ENCODE data around the gene GIPC2. TPM values are rescaled to one million over a fixed set of nuclear protein-coding genes. Genes with fewer than 3 reads are reported as not detected.

The GIPC2 gene
- total RNA-seq, 2 donors from 2014 or later = not detected

GRCh38 chr1:78136680-78137079, 90.9 kb downstream of the GIPC2 start:
- peaks cover 0 to 3% of the 10 kb centered on the region in 2 donors for H3K27me3 Mint-ChIP-seq
- DNase-seq (ENCODE audit: low spot score) (no peak), ATAC-seq (no peak)
- H3K9me3 Mint-ChIP-seq = no peaks in the 10 kb centered on the region
- no peaks in the 10 kb centered on the region for H3K36me3 Mint-ChIP-seq
- no peak overlapping the region for H3K27ac Mint-ChIP-seq
- H3K4me3 Mint-ChIP-seq = no peak overlapping the region
- H3K4me1 Mint-ChIP-seq (ENCODE audit: low read depth in 2 of 2) = no peaks in the 10 kb centered on the region

GRCh38 chr1:78141531-78142231, 95.9 kb downstream of the GIPC2 start:
- H3K4me3 Mint-ChIP-seq = no peak overlapping the region

GRCh38 chr1:78142736-78143135, 97.0 kb downstream of the GIPC2 start:
- H3K4me1 Mint-ChIP-seq (ENCODE audit: low read depth in 2 of 2) = peaks cover 7 to 8% of the 10 kb centered on the region in 2 donors
- DNase-seq (ENCODE audit: low spot score) (no peak), ATAC-seq (no peak)
- no peaks in the 10 kb centered on the region for H3K9me3 Mint-ChIP-seq
- peak overlapping the region; percentile 13 to 34 for H3K27ac Mint-ChIP-seq
- H3K4me3 Mint-ChIP-seq = peak overlapping the region; percentile 73
- H3K36me3 Mint-ChIP-seq = no peaks in the 10 kb centered on the region
- H3K27me3 Mint-ChIP-seq = peaks cover 2 to 8% of the 10 kb centered on the region in 2 donors

More at GRCh38 chr1:78141531-78142231, 95.9 kb downstream of the GIPC2 start:
- DNase-seq (ENCODE audit: low spot score) = no peak
- Mint-ChIP-seq H3K4me1 (ENCODE audit: low read depth in 2 of 2) (peaks cover 7 to 8% of the 10 kb centered on the region in 2 donors), H3K27ac (no peak overlapping the region), H3K27me3 (peaks cover 0 to 2% of the 10 kb centered on the region in 2 donors), H3K36me3 (no peaks in the 10 kb centered on the region), H3K9me3 (no peaks in the 10 kb centered on the region)
- no peak for ATAC-seq

- DNase-seq (ENCODE audit: low spot score) = no peak
- H3K9me3 Mint-ChIP-seq = no peaks in the 10 kb centered on the region
- no peaks in the 10 kb centered on the region for H3K36me3 Mint-ChIP-seq
- H3K4me1 Mint-ChIP-seq (ENCODE audit: low read depth in 2 of 2) = peaks cover 7 to 8% of the 10 kb centered on the region in 2 donors
- peak overlapping the region; percentile 13 to 34 for H3K27ac Mint-ChIP-seq
- peak in 1 of 2 donors; percentile 73 for ATAC-seq
- H3K4me3 Mint-ChIP-seq = peak overlapping the region; percentile 73
- peaks cover 2 to 12% of the 10 kb centered on the region in 2 donors for H3K27me3 Mint-ChIP-seq
Observed at GRCh38 chr1:78143152-78143551, 97.4 kb downstream of the GIPC2 start.

DNA sequence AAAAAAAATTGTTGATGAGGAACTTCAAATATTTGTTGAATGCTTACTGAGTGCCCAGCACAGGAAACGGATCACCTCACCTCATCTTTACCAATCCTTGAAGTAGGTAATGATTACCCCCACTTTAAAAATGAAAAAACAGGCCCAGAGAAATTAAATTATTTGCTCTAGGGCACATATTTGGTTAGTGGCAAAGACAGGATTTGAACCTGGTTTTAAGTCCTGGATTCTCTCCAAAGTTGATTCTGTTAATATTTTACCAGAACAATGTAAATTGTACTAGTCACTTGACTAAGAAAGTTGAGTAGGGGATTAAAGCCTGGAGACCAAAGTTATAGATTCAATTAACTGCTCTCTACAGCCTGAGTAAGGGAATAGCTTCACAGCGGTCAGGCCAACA, 97.9 kb downstream of the GIPC2 start:
- H3K27me3 Mint-ChIP-seq = peaks cover 6 to 17% of the 10 kb centered on the region in 2 donors
- H3K4me3 Mint-ChIP-seq = peak overlapping the region; percentile 73
- H3K4me1 Mint-ChIP-seq (ENCODE audit: low read depth in 2 of 2) = peaks cover 7 to 8% of the 10 kb centered on the region in 2 donors
- no peak for DNase-seq (ENCODE audit: low spot score)
- no peaks in the 10 kb centered on the region for H3K9me3 Mint-ChIP-seq
- ATAC-seq = no peak
- no peaks in the 10 kb centered on the region for H3K36me3 Mint-ChIP-seq
- peak overlapping the region; percentile 13 to 34 for H3K27ac Mint-ChIP-seq

- Mint-ChIP-seq H3K36me3 (no peaks in the 10 kb centered on the region), H3K4me1 (ENCODE audit: low read depth in 2 of 2) (peaks cover 7 to 8% of the 10 kb centered on the region in 2 donors), H3K27me3 (peaks cover 10 to 22% of the 10 kb centered on the region in 2 donors), H3K27ac (no peak overlapping the region), H3K9me3 (no peaks in the 10 kb centered on the region), H3K4me3 (no peak overlapping the region)
- DNase-seq (ENCODE audit: low spot score) (peak; percentile 65), ATAC-seq (no peak)
Observed at GRCh38 chr1:78145105-78145580, 99.4 kb downstream of the GIPC2 start.

DNA sequence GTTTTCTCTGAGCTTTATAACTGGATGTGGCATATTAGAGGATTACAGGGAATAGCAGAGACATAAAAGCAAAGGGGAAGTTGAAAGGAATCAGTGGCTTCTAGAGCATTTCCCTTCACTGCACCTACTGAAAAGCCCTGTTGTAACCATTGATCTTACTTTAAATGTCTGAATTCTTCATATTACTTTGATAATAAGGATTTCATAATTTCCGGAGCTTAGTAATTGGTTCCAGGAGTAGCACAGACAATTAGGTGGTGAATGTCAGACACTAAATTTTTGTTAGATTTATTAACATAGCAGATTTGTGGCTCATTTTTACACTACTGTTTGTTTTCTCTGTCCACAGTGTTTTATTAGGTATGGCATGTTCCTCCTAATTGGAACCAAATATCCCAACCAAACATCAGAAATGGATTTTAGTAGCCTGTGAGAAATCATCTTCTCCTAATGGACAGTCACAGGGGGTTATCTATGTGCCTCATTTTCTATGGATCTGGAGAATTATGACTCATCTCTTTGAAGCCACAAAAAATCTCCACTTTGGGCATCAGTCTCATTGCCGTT, 100.5 kb downstream of the GIPC2 start:
- H3K27me3 Mint-ChIP-seq = peaks cover 10 to 22% of the 10 kb centered on the region in 2 donors
- no peak for DNase-seq (ENCODE audit: low spot score)
- peaks cover 7 to 8% of the 10 kb centered on the region in 2 donors for H3K4me1 Mint-ChIP-seq (ENCODE audit: low read depth in 2 of 2)
- H3K4me3 Mint-ChIP-seq = no peak overlapping the region
- H3K9me3 Mint-ChIP-seq = no peaks in the 10 kb centered on the region
- H3K36me3 Mint-ChIP-seq = no peaks in the 10 kb centered on the region
- no peak overlapping the region for H3K27ac Mint-ChIP-seq
- ATAC-seq = no peak

DNA sequence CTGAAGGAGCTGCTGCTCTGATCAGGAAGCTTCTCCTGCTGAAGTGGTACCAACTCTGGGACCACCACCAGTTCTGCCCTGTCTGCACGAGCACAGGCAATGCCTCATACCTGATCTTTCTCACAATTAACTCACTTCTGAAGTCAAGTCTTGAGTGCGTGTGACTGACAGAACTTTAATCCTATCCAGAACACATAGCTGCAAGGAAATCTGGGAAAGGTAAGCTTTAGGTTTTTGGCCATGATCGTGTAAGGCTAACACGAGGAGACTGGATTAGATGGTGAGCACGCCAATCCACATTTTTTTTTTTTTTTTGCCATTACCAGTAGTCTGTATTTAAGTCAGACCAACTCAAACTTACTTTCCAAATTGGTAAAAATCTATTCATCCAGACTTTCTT, 101.3 kb downstream of the GIPC2 start:
- Mint-ChIP-seq H3K27me3 (peaks cover 10 to 22% of the 10 kb centered on the region in 2 donors), H3K9me3 (no peaks in the 10 kb centered on the region), H3K27ac (no peak overlapping the region), H3K4me1 (ENCODE audit: low read depth in 2 of 2) (peaks cover 7 to 8% of the 10 kb centered on the region in 2 donors), H3K36me3 (no peaks in the 10 kb centered on the region), H3K4me3 (no peak overlapping the region)
- ATAC-seq (no peak), DNase-seq (ENCODE audit: low spot score) (no peak)

DNA sequence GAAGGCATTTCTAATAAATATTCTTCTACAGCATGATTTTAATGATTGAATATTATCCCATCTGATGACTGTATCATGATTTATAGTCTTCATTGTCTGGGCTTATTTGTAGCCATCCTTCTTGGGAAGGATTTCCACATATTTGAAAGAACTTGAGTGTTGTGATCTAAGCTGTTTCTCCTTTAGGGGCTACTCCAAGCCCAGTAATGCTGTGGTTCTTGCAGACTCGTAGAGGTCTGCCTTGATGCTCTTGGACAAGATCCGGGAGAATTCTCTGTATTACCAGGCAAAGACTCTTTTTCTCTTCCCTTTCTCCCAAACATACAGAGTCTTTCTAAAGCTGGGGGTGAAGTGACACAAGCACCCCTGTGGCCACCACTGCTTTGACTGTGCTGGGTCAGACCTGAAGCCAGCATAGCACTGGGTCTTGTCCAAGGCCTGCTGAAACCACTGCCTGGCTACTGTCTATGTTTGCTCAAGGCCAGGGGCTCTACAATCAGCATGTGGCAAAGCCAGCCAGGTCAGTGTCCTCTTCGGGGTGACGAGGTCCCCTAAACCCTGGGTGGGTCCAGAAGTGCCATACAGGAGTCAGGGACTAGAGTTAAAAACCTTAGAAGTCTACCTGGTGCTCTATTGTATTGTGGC, 107.4 kb downstream of the GIPC2 start:
- DNase-seq (ENCODE audit: low spot score) (no peak), ATAC-seq (no peak)
- no peak overlapping the region for H3K4me3 Mint-ChIP-seq
- no peaks in the 10 kb centered on the region for H3K4me1 Mint-ChIP-seq (ENCODE audit: low read depth in 2 of 2)
- H3K36me3 Mint-ChIP-seq = no peaks in the 10 kb centered on the region
- H3K9me3 Mint-ChIP-seq = no peaks in the 10 kb centered on the region
- peaks cover 8 to 27% of the 10 kb centered on the region in 2 donors for H3K27me3 Mint-ChIP-seq
- no peak overlapping the region for H3K27ac Mint-ChIP-seq

GRCh38 chr1:78155121-78155520, 109.4 kb downstream of the GIPC2 start:
- H3K27me3 Mint-ChIP-seq = peaks cover 5 to 26% of the 10 kb centered on the region in 2 donors
- no peaks in the 10 kb centered on the region for H3K36me3 Mint-ChIP-seq
- H3K4me3 Mint-ChIP-seq = no peak overlapping the region
- H3K27ac Mint-ChIP-seq = no peak overlapping the region
- no peaks in the 10 kb centered on the region for H3K4me1 Mint-ChIP-seq (ENCODE audit: low read depth in 2 of 2)
- H3K9me3 Mint-ChIP-seq = no peaks in the 10 kb centered on the region
- DNase-seq (ENCODE audit: low spot score) = no peak
- no peak for ATAC-seq

GRCh38 chr1:78156805-78157521, 111.2 kb downstream of the GIPC2 start:
- Mint-ChIP-seq H3K27ac (no peak overlapping the region), H3K4me3 (no peak overlapping the region), H3K4me1 (ENCODE audit: low read depth in 2 of 2) (no peaks in the 10 kb centered on the region), H3K9me3 (no peaks in the 10 kb centered on the region), H3K36me3 (no peaks in the 10 kb centered on the region), H3K27me3 (peaks cover 8 to 26% of the 10 kb centered on the region in 2 donors)
- no peak for ATAC-seq
- DNase-seq (ENCODE audit: low spot score) = no peak

DNA sequence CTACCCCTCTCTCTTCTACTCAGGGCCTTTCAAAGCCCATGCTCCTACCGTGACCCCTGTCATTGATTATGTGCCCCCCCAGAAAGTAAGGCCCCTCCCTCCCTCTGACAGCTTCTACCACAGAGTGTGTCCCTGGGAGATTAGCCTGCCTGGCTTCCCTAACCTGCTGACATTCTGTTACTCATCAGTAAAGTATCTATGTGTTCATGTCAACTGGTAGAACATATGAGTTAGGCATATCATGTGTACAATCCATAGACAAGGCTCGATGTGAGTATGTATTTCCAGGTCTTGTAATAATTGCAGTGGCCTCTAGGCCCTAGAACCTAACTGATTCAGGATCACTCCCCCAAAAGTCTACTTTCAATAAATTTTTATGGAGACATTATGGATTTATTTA, 120.0 kb downstream of the GIPC2 start:
- Mint-ChIP-seq H3K27me3 (peaks cover 6 to 8% of the 10 kb centered on the region in 2 donors), H3K9me3 (no peaks in the 10 kb centered on the region), H3K27ac (no peak overlapping the region), H3K4me3 (no peak overlapping the region), H3K36me3 (no peaks in the 10 kb centered on the region), H3K4me1 (ENCODE audit: low read depth in 2 of 2) (no peaks in the 10 kb centered on the region)
- ATAC-seq (no peak), DNase-seq (ENCODE audit: low spot score) (no peak)

DNA sequence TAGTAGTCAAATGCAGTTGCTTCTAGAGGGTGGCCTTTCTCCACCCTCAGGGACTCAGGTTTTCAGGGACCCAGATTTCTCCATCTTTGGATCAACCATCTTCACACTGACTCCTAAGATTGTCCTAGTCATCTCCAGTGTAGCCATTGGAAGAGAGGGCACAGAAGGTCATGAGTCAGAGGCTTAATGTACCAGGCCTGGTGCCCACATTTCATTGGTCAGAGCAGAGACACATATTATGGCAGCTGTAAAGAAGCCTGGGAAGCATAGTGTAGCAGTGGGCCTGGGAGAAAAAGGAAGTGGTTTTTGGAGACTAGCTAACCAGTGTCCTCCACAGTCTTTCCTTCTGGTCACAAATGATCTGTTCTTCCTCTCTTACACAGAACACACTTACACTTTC, 122.5 kb downstream of the GIPC2 start:
- Mint-ChIP-seq H3K27ac (no peak overlapping the region), H3K4me3 (no peak overlapping the region), H3K36me3 (no peaks in the 10 kb centered on the region), H3K27me3 (peaks cover 7 to 8% of the 10 kb centered on the region in 2 donors), H3K9me3 (no peaks in the 10 kb centered on the region), H3K4me1 (ENCODE audit: low read depth in 2 of 2) (no peaks in the 10 kb centered on the region)
- ATAC-seq = no peak
- DNase-seq (ENCODE audit: low spot score) = no peak
